ENCODE data around the gene SOX5.

- TF ChIP-seq JUND (IDR thresholded peaks at IDR 0.05) (no peak), CTCF (IDR thresholded peaks at IDR 0.05) (no peak), RAD21 (IDR thresholded peaks at IDR 0.05; ENCODE audit: low read length) (no peak), IRF3 (IDR thresholded peaks at IDR 0.05; ENCODE audit: low read depth, low read length) (no peak), SIN3A (IDR thresholded peaks at IDR 0.05; ENCODE audit: borderline replicate concordance, low read depth, low read length) (no peak), EZH2phosphoT487 (IDR thresholded peaks at IDR 0.05; ENCODE audit: borderline replicate concordance, low read depth) (no peak), NRF1 (IDR thresholded peaks at IDR 0.05; ENCODE audit: low read depth, low read length) (no peak), YY1 (IDR thresholded peaks at IDR 0.05; ENCODE audit: low read depth) (no peak), USF1 (IDR thresholded peaks at IDR 0.05; ENCODE audit: borderline replicate concordance, low read depth) (no peak), SMC3 (IDR thresholded peaks at IDR 0.05; ENCODE audit: low read depth, low read length) (no peak), RFX5 (IDR thresholded peaks at IDR 0.05; ENCODE audit: low read length) (no peak)
- TF ChIP-seq, protein P1, sequence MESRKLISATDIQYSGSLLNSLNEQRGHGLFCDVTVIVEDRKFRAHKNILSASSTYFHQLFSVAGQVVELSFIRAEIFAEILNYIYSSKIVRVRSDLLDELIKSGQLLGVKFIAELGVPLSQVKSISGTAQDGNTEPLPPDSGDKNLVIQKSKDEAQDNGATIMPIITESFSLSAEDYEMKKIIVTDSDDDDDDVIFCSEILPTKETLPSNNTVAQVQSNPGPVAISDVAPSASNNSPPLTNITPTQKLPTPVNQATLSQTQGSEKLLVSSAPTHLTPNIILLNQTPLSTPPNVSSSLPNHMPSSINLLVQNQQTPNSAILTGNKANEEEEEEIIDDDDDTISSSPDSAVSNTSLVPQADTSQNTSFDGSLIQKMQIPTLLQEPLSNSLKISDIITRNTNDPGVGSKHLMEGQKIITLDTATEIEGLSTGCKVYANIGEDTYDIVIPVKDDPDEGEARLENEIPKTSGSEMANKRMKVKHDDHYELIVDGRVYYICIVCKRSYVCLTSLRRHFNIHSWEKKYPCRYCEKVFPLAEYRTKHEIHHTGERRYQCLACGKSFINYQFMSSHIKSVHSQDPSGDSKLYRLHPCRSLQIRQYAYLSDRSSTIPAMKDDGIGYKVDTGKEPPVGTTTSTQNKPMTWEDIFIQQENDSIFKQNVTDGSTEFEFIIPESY (IDR thresholded peaks at IDR 0.05; ENCODE audit: borderline replicate concordance, low read depth), result no peak
Observed at GRCh38 chr12:23703051-23703450, 246.4 kb downstream of the SOX5 start.

All from SK-N-SH (cell line).